ENCODE data around the gene RNF213.

Gene RNF213

DNA sequence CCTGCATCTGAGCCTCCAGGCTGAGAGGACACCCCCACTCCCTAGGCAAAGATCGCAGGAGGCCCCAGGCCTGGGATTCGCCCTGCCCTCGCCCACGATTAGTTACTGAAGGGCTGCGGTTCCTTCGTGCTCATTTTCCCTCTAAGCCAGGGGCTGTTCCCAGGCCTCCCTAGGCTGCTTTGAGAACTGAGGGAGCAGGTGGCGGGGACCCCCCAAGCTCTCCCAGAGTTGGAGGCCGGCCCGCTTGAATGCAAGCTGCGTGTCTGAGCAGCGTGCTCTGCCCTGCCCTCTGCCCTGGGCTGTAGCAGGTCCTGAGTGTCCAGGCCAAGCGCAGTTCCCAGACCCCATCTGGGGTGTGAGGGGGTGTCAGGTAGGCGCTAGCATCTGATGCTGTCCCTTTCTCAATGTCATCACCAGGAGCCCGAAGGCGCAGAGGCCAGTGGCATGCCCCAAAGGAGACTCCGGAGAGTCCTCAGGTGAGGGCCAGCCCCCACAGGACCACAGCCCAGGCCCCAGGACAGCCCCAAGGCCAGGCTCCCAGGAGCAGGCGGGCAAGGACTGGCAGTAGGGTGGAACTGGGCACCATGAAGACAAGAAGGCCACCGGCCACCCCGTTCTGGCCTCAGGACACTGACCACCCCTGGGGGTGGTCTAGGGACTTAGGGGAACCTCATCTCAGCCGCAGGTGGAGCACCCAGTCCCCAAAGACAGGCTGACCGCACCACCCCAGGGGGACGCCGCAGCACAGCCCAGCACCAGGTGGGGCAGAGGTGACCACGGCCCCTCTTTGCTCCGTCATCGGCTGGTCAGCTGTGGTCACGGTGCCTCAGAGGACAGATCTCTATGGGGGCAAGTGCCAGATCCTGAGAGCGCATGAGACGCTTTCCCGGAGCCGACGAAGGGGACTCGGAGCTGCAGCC lies 169.0 kb downstream of the RNF213 start:
- Histone ChIP-seq H3K36me3 (replicated peaks; ENCODE audit: insufficient read depth, low read length) (no peaks in the 10 kb centered on the region), H2AFZ (ENCODE audit: low read length) (no peak overlapping the region), H3K79me2 (ENCODE audit: low read length) (no peaks in the 10 kb centered on the region), H4K20me1 (ENCODE audit: insufficient read depth, low read length) (no peaks in the 10 kb centered on the region), H3K4me1 (ENCODE audit: low read length) (no peaks in the 10 kb centered on the region), H3K4me2 (ENCODE audit: low read depth, low read length) (no peak overlapping the region), H3K9me3 (replicated peaks; ENCODE audit: insufficient read depth, low read length) (no peaks in the 10 kb centered on the region), H3K27me3 (replicated peaks; ENCODE audit: insufficient read depth, low read length) (peaks cover 86% of the 10 kb centered on the region), H3K4me3 (ENCODE audit: low read length) (no peak overlapping the region), H3K9me2 (replicated peaks; ENCODE audit: insufficient read depth, low read length) (no peaks in the 10 kb centered on the region), H3K9ac (ENCODE audit: low read length) (no peak overlapping the region), H3K27ac (ENCODE audit: low read length) (no peak overlapping the region), H3F3A (ENCODE audit: insufficient read depth, low read length) (no peaks in the 10 kb centered on the region)
- TF ChIP-seq, protein P1, sequence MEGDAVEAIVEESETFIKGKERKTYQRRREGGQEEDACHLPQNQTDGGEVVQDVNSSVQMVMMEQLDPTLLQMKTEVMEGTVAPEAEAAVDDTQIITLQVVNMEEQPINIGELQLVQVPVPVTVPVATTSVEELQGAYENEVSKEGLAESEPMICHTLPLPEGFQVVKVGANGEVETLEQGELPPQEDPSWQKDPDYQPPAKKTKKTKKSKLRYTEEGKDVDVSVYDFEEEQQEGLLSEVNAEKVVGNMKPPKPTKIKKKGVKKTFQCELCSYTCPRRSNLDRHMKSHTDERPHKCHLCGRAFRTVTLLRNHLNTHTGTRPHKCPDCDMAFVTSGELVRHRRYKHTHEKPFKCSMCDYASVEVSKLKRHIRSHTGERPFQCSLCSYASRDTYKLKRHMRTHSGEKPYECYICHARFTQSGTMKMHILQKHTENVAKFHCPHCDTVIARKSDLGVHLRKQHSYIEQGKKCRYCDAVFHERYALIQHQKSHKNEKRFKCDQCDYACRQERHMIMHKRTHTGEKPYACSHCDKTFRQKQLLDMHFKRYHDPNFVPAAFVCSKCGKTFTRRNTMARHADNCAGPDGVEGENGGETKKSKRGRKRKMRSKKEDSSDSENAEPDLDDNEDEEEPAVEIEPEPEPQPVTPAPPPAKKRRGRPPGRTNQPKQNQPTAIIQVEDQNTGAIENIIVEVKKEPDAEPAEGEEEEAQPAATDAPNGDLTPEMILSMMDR (IDR thresholded peaks at IDR 0.05; ENCODE audit: low read length): no peak
- TF ChIP-seq EZH2phosphoT487 (IDR thresholded peaks at IDR 0.05; ENCODE audit: low read length) (no peak), EZH2 (optimal IDR thresholded peaks at IDR 0.05; ENCODE audit: low read depth, low read length) (no peak)
- no peak for DNase-seq

DNA sequence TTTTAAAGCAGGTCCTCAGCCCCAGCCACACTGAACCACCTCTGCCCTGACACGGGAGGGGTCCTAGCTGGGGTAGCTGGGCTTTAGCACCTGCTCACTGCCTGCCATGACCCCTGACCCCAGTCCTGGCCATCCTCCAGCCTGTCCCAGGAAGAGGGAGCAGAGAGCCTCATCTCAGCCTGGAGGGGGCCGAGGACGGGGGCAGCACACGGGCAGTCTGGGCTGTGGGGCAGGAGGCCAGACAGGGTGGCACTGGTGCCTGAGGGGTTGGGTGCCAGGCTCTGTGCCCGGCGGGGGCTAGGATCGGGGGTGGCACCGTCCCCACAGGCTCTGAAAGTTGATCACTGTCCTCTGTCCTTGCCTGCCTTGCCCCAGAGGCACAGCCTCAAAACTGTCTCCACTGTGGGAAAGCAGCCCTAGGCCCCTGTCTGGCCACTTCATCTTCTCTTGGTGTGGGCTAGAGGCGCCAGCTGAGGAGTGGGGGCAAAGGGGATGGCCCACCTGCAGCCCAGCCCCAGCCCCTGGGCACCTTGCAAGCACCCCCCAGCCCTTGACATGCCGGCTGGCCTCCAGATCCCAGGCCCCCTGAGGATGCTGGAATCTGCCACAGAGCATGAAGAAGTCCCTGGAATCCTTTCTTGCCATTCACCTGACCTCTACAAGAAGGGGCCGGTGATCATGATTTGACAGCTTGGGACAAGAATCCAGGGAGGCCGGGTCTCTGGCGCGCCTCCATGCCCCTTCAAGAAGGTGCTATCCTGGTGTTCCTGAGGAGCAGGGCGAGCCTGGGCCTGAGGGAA lies 170.0 kb downstream of the RNF213 start:
- H3K4me3 ChIP-seq (ENCODE audit: low read length): no peak overlapping the region
- H3K36me3 ChIP-seq (replicated peaks; ENCODE audit: insufficient read depth, low read length): no peaks in the 10 kb centered on the region
- H3K27ac ChIP-seq (ENCODE audit: low read length): no peak overlapping the region
- no peaks in the 10 kb centered on the region for H4K20me1 ChIP-seq (ENCODE audit: insufficient read depth, low read length)
- DNase-seq: no peak
- H3K9ac ChIP-seq (ENCODE audit: low read length): no peak overlapping the region
- no peaks in the 10 kb centered on the region for H3K4me1 ChIP-seq (ENCODE audit: low read length)
- peaks cover 84% of the 10 kb centered on the region for H3K27me3 ChIP-seq (replicated peaks; ENCODE audit: insufficient read depth, low read length)
- H3K9me3 ChIP-seq (replicated peaks; ENCODE audit: insufficient read depth, low read length): no peaks in the 10 kb centered on the region
- H2AFZ ChIP-seq (ENCODE audit: low read length): no peak overlapping the region
- TF ChIP-seq EZH2phosphoT487 (IDR thresholded peaks at IDR 0.05; ENCODE audit: low read length) (no peak), EZH2 (optimal IDR thresholded peaks at IDR 0.05; ENCODE audit: low read depth, low read length) (no peak)
- TF ChIP-seq, protein P1 (IDR thresholded peaks at IDR 0.05; ENCODE audit: low read length): no peak
- no peaks in the 10 kb centered on the region for H3K79me2 ChIP-seq (ENCODE audit: low read length)
- no peak overlapping the region for H3K4me2 ChIP-seq (ENCODE audit: low read depth, low read length)
- H3K9me2 ChIP-seq (replicated peaks; ENCODE audit: insufficient read depth, low read length): no peaks in the 10 kb centered on the region
- no peaks in the 10 kb centered on the region for H3F3A ChIP-seq (ENCODE audit: insufficient read depth, low read length)

DNA sequence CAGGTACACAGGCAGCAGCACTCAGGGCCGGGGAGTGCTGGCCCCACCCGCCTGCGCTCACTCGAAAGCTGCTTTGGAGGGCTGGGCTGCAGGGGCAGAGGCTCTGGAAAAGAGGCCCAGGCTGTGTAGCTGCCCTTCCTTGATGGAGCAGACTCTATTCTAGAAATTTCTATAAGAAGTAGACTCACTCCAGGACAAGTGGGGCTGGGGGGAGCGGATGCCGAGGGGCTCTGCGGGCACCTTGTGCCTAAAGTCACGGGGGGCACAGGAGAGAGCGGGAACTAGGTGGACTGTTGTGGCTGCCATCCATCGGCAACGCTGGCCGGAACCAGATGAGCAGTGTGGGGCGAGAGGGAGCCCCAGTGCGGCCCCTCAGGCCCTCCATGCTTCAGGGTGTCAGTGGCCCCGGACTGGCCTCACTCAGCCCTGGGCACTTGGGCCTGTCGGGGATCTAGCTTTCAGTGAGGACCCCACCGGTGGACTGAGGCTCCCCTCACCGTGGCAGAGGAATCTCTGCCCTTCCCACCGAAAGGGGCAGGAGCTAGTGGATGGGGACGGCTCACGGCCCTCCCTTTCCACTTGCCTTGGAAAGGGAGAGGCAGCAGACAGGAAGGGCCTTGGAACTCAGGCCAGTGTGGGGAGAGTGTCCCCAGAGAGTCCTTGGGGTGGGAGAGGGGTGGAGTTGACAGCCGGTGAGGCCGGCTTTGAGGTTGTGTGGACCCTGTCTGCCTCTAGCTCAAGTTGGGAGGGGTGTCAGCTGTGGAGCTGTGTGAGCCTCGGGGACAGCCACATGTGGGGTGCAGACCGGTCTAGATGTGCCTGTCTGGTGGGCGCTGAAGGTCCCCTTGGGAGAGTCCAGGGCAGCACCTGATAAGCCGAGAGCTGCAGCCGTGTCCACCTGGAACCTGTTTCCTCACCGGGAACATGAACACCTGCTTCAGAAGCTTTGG lies 170.9 kb downstream of the RNF213 start:
- H3K79me2 ChIP-seq (ENCODE audit: low read length): no peaks in the 10 kb centered on the region
- no peak overlapping the region for H2AFZ ChIP-seq (ENCODE audit: low read length)
- TF ChIP-seq, protein P1 (IDR thresholded peaks at IDR 0.05; ENCODE audit: low read length): no peak
- TF ChIP-seq EZH2phosphoT487 (IDR thresholded peaks at IDR 0.05; ENCODE audit: low read length): no peak
- TF ChIP-seq EZH2 (optimal IDR thresholded peaks at IDR 0.05; ENCODE audit: low read depth, low read length): no peak
- no peaks in the 10 kb centered on the region for H4K20me1 ChIP-seq (ENCODE audit: insufficient read depth, low read length)
- H3K4me2 ChIP-seq (ENCODE audit: low read depth, low read length): no peak overlapping the region
- H3K27ac ChIP-seq (ENCODE audit: low read length): no peak overlapping the region
- no peaks in the 10 kb centered on the region for H3K9me3 ChIP-seq (replicated peaks; ENCODE audit: insufficient read depth, low read length)
- no peaks in the 10 kb centered on the region for H3K36me3 ChIP-seq (replicated peaks; ENCODE audit: insufficient read depth, low read length)
- no peak overlapping the region for H3K9ac ChIP-seq (ENCODE audit: low read length)
- no peak for DNase-seq
- H3K4me1 ChIP-seq (ENCODE audit: low read length): no peaks in the 10 kb centered on the region
- no peaks in the 10 kb centered on the region for H3K9me2 ChIP-seq (replicated peaks; ENCODE audit: insufficient read depth, low read length)
- H3K4me3 ChIP-seq (ENCODE audit: low read length): no peak overlapping the region
- H3K27me3 ChIP-seq (replicated peaks; ENCODE audit: insufficient read depth, low read length): peaks cover 87% of the 10 kb centered on the region
- no peaks in the 10 kb centered on the region for H3F3A ChIP-seq (ENCODE audit: insufficient read depth, low read length)
